COLO829 (cell line): ENCODE results near the gene POLR2E.

Source experiments
- DNase-seq: peaks from one replicate; pipeline ENCODE4 v3.0.0; 2012; ENCODE audit warnings: low spot score

The POLR2E gene

GRCh38 chr19:1046836-1047695, 48.1 kb downstream of the POLR2E start:
- DNase-seq: no peak

- no peak for DNase-seq
Measured at GRCh38 chr19:1046117-1046626, 49.0 kb downstream of the POLR2E start.

- DNase-seq: peak; percentile 63
Measured at GRCh38 chr19:1045247-1045603, 50.0 kb downstream of the POLR2E start.

GRCh38 chr19:1042689-1043511, 52.3 kb downstream of the POLR2E start:
- no peak for DNase-seq

GRCh38 chr19:1041835-1042685, 53.1 kb downstream of the POLR2E start:
- DNase-seq: no peak

GRCh38 chr19:1041272-1041834, 53.8 kb downstream of the POLR2E start:
- no peak for DNase-seq

- DNase-seq: peak; percentile 91
Measured at GRCh38 chr19:1040476-1041271, 54.5 kb downstream of the POLR2E start.

GRCh38 chr19:1039646-1040475, 55.3 kb downstream of the POLR2E start, which contains the start of gene ABCA7:
TSS of gene ABCA7 (plus strand) at chr19:1040107. CDS start at chr19:1041362, 1,255 bp downstream.
- DNase-seq: peak; percentile 84

- no peak for DNase-seq
Measured at GRCh38 chr19:1038978-1039645, 56.1 kb downstream of the POLR2E start.

GRCh38 chr19:1037621-1038064, 57.5 kb downstream of the POLR2E start:
- DNase-seq: no peak
